WI38 (cell line): Measurements from ENCODE around the gene ANKHD1.

ENCODE experiments used
- H3K4me3 ChIP-seq: 2 replicates; pipeline ENCODE4 v1.5.1; 2011; ENCODE audit warnings: low read depth, mild to moderate bottlenecking, control low read depth, low read length
- TF ChIP-seq, protein P1 (sequence below): IDR thresholded peaks from 2 replicates; pipeline ENCODE4 v1.5.1; 2012; ENCODE audit warnings: low read depth, mild to moderate bottlenecking, control low read depth, low read length

The ANKHD1 gene

DNA sequence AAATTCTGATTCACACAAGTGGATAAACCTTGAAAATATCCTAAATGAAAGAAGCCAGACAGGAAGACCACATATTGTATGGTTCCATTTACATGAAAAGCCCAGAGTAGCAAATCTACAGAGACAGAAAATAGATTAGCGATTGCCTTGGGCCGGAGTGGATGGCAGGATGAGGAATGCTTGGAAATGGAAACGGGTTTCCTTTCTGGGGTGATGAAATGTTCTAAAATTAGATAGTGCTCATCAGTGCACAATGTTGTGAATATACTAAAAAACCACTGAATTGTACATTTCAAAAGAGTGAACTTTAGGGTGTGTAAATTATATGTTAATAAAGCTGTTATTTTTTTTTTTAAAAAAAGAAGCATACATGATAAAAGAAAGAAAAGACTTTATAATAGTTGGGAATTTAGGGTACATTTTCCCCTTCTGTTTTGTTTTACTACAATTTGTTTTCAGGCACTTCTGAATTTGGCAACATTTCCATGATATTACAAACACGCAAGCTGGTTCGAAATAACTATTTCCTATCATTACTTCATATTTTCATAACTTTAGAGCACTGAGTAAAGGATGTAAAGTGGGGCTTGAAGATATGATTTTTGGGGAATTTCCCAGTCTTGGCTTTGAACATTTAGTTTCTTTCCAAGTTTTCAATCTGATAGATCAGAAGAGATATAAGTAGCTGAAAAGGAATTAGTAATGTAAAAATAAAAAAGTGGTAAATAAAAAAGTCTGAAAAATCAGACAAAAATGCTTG, 186.9 kb downstream of the ANKHD1 start:
- H3K4me3 ChIP-seq, result no peak overlapping the region
- TF ChIP-seq, protein P1, sequence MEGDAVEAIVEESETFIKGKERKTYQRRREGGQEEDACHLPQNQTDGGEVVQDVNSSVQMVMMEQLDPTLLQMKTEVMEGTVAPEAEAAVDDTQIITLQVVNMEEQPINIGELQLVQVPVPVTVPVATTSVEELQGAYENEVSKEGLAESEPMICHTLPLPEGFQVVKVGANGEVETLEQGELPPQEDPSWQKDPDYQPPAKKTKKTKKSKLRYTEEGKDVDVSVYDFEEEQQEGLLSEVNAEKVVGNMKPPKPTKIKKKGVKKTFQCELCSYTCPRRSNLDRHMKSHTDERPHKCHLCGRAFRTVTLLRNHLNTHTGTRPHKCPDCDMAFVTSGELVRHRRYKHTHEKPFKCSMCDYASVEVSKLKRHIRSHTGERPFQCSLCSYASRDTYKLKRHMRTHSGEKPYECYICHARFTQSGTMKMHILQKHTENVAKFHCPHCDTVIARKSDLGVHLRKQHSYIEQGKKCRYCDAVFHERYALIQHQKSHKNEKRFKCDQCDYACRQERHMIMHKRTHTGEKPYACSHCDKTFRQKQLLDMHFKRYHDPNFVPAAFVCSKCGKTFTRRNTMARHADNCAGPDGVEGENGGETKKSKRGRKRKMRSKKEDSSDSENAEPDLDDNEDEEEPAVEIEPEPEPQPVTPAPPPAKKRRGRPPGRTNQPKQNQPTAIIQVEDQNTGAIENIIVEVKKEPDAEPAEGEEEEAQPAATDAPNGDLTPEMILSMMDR, result no peak
